ENCODE results near the gene CMSS1.

CMSS1 gene

DNA sequence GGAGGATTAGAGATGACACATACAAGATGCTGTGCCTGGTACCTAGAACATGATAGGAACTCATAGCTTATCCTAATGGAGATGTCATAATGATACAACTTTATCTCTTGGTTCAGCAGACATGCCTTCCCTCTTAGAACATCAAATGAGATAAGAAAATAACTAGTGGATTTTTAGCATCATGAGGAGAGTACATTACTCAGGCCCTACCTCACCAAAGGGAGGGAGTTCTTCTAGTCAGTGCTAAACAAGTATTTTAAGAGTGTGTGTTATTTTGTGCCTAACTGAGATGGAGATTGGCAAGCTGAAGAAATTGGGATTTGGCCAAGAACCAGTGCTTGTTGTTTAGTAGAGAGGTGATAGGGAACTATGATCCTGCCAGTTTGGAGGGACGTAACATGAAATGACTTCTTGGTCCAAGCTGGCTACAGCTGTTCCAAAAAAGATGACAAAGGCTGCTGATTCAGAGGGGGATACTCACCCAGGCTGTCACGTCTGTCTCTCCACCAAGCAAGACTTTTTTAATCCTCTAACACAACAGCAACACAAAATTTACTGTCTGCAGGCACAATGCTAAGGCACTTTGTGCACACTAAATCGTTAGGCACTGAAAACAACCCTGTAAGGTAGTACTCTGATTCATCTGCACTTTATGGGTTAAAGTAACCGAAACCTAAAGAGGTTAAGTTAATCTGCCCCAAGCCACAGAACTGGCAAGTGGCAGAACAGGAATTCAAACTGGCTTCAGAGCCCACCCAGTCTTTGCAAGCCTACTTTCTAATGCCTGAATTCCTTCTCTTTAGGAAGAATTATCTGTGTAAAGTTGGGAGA, 126.5 kb downstream of the CMSS1 start:
- Histone ChIP-seq H3K9me2 (ENCODE audit: low read depth, low read length) (no peaks in the 10 kb centered on the region), H3K36me3 (ENCODE audit: insufficient read depth, low read length) (no peaks in the 10 kb centered on the region), H3K4me1 (ENCODE audit: insufficient read depth, low read length, severe bottlenecking) (peaks cover 14% of the 10 kb centered on the region), H3K9ac (ENCODE audit: low read length) (no peak overlapping the region), H4K20me1 (ENCODE audit: insufficient read depth, low read length) (no peaks in the 10 kb centered on the region), H3K9me3 (ENCODE audit: low read length) (no peaks in the 10 kb centered on the region), H3K27ac (ENCODE audit: low read depth, low read length, poor library complexity, severe bottlenecking) (no peak overlapping the region), H3K79me2 (ENCODE audit: insufficient read depth, low read length) (no peaks in the 10 kb centered on the region), H3F3A (ENCODE audit: insufficient read depth, low read length) (no peaks in the 10 kb centered on the region), H3K4me2 (ENCODE audit: low read length) (no peak overlapping the region), H2AFZ (ENCODE audit: low read length) (no peak overlapping the region), H3K4me3 (ENCODE audit: low read depth, low read length, poor library complexity, severe bottlenecking) (no peak overlapping the region), H3K27me3 (ENCODE audit: insufficient read depth, low read length) (no peaks in the 10 kb centered on the region)
- TF ChIP-seq EZH2 (IDR thresholded peaks at IDR 0.05; ENCODE audit: borderline replicate concordance, low read length) = no peak
- TF ChIP-seq, protein P1, sequence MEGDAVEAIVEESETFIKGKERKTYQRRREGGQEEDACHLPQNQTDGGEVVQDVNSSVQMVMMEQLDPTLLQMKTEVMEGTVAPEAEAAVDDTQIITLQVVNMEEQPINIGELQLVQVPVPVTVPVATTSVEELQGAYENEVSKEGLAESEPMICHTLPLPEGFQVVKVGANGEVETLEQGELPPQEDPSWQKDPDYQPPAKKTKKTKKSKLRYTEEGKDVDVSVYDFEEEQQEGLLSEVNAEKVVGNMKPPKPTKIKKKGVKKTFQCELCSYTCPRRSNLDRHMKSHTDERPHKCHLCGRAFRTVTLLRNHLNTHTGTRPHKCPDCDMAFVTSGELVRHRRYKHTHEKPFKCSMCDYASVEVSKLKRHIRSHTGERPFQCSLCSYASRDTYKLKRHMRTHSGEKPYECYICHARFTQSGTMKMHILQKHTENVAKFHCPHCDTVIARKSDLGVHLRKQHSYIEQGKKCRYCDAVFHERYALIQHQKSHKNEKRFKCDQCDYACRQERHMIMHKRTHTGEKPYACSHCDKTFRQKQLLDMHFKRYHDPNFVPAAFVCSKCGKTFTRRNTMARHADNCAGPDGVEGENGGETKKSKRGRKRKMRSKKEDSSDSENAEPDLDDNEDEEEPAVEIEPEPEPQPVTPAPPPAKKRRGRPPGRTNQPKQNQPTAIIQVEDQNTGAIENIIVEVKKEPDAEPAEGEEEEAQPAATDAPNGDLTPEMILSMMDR (IDR thresholded peaks at IDR 0.05; ENCODE audit: low read length) = no peak

DNA sequence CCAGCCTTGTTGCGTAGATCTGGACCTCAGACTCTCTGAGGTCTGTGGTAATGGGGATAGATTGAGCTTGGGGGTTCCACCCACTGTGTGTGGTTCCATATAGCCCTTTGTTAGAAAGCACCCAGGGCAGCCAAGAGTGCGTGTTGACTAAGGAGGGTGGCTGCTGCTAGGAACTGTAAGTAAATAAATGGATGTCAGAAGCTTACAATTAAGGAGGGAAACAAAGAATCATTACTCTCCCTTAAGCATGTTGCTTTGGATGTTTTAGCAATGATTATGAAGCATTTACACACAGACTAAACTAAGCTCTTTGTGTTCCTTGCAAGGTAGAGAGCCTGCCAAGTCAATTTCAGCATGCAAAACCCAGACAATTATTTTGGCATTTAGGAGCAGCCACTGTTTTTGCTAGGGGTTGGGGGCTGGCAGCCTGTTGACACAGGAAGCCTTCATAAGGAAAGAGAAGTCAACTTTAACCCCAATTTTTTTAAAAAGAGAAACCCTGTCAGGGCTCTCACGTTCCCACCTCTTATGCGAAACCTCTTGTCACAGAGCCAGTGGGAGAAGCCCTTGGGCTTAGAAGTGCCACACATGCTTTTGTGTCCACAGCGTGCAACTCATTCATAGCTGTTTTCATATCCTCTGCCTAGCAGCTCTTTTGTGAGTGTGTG, 127.8 kb downstream of the CMSS1 start:
- H2AFZ ChIP-seq (ENCODE audit: low read length) = no peak overlapping the region
- no peak overlapping the region for H3K4me2 ChIP-seq (ENCODE audit: low read length)
- H3K27ac ChIP-seq (ENCODE audit: low read depth, low read length, poor library complexity, severe bottlenecking) = no peak overlapping the region
- H3K9me2 ChIP-seq (ENCODE audit: low read depth, low read length) = no peaks in the 10 kb centered on the region
- H4K20me1 ChIP-seq (ENCODE audit: insufficient read depth, low read length) = no peaks in the 10 kb centered on the region
- no peaks in the 10 kb centered on the region for H3K79me2 ChIP-seq (ENCODE audit: insufficient read depth, low read length)
- TF ChIP-seq EZH2 (IDR thresholded peaks at IDR 0.05; ENCODE audit: borderline replicate concordance, low read length) = no peak
- TF ChIP-seq, protein P1 (IDR thresholded peaks at IDR 0.05; ENCODE audit: low read length) = no peak
- no peaks in the 10 kb centered on the region for H3K36me3 ChIP-seq (ENCODE audit: insufficient read depth, low read length)
- no peaks in the 10 kb centered on the region for H3F3A ChIP-seq (ENCODE audit: insufficient read depth, low read length)
- H3K4me3 ChIP-seq (ENCODE audit: low read depth, low read length, poor library complexity, severe bottlenecking) = no peak overlapping the region
- H3K9ac ChIP-seq (ENCODE audit: low read length) = no peak overlapping the region
- H3K4me1 ChIP-seq (ENCODE audit: insufficient read depth, low read length, severe bottlenecking) = peaks cover under 1% of the 10 kb centered on the region
- no peaks in the 10 kb centered on the region for H3K27me3 ChIP-seq (ENCODE audit: insufficient read depth, low read length)
- no peaks in the 10 kb centered on the region for H3K9me3 ChIP-seq (ENCODE audit: low read length)

DNA sequence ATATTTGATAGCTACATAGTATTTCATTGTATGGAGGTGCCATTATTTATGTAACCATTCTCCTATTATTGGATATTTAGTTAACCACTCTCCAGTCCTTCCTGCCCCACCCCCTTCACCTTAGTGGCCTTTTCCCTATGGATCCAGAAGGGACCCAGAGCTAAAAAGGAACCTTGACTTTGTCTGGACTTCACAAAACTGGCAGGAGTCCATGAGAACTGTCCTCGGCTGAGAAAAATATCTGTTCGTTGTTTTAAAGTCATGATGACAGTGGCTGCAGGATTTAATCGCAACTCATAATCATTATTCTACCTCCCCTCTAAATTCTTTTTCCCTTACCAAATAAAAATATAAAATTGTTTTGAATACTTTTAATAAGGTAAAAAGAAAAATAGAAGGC, 129.7 kb downstream of the CMSS1 start:
- Histone ChIP-seq H3F3A (ENCODE audit: insufficient read depth, low read length) (no peaks in the 10 kb centered on the region), H3K9me2 (ENCODE audit: low read depth, low read length) (no peaks in the 10 kb centered on the region), H2AFZ (ENCODE audit: low read length) (no peak overlapping the region), H3K9me3 (ENCODE audit: low read length) (no peaks in the 10 kb centered on the region), H3K36me3 (ENCODE audit: insufficient read depth, low read length) (no peaks in the 10 kb centered on the region), H4K20me1 (ENCODE audit: insufficient read depth, low read length) (no peaks in the 10 kb centered on the region), H3K9ac (ENCODE audit: low read length) (no peak overlapping the region), H3K79me2 (ENCODE audit: insufficient read depth, low read length) (no peaks in the 10 kb centered on the region), H3K4me3 (ENCODE audit: low read depth, low read length, poor library complexity, severe bottlenecking) (no peak overlapping the region), H3K4me2 (ENCODE audit: low read length) (no peak overlapping the region), H3K27ac (ENCODE audit: low read depth, low read length, poor library complexity, severe bottlenecking) (no peak overlapping the region), H3K27me3 (ENCODE audit: insufficient read depth, low read length) (no peaks in the 10 kb centered on the region), H3K4me1 (ENCODE audit: insufficient read depth, low read length, severe bottlenecking) (no peaks in the 10 kb centered on the region)
- TF ChIP-seq EZH2 (IDR thresholded peaks at IDR 0.05; ENCODE audit: borderline replicate concordance, low read length) = no peak
- TF ChIP-seq, protein P1 (IDR thresholded peaks at IDR 0.05; ENCODE audit: low read length) = no peak

Measured in OCI-LY1 (cell line).